Fibroblast of skin of right quadriceps (primary cell): ENCODE results near the gene PRKG2.
"Not testable (repeated sequence)": the region's sequence is repeated elsewhere in the genome, so short reads cannot be mapped to it uniquely, and the experiment has no call there.

ENCODE experiments used
- DNase-seq: peaks from one replicate; pipeline ENCODE4 v3.0.0-alpha.2; 2013

PRKG2 gene

DNA sequence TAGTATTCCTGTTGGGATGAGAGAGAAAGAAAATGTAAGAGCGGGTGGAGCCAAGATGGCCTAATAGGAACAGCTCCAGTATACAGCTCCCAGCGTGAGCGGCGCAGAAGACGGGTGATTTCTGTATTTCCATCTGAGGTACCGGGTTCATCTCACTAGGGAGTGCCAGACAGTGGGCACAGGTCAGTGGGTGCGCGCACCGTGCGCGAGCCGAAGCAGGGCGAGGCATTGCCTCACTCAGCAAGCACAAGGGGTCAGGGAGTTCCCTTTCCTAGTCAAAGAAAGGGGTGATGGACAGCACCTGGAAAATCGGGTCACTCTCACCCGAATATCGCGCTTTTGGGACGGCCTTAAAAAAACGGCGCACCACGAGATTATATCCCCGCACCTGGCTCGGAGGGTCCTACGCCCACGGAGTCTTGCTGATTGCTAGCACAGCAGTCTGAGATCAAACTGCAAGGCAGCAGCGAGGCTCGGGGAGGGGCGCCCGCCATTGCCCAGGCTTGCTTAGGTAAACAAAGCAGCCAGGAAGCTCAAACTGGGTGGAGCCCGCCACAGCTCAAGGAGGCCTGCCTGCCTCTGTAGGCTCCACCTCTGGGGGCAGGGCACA is 61.2 kb downstream of the PRKG2 start:
- not testable (repeated sequence) for DNase-seq

GRCh38 chr4:81152839-81153713 is 61.9 kb downstream of the PRKG2 start:
- DNase-seq, result no peak

GRCh38 chr4:81149976-81150375 is 65.0 kb downstream of the PRKG2 start:
- no peak for DNase-seq

DNA sequence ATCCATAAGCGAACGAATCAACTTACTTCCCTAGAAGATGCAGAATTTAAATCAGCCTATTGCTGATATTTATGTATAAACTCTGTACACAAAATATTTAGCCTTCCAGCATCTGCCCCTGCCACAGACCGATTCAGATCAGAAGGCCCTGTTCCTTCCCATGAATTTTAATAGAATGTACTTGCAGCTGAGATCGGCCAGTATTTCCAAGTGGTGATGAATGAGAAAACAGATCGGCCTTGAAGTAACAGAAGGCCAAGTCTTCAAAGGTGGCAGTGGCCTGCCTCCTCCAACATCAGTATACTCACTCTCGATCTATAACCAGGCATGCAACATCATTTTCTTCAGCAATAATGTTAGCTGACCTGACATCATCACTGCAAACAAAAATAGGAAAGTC is 66.4 kb downstream of the PRKG2 start:
- no peak for DNase-seq

- DNase-seq, result no peak
These were observed 68.6 kb downstream of the PRKG2 start for GRCh38 chr4:81146466-81146865.

GRCh38 chr4:81143183-81143582 is 71.8 kb downstream of the PRKG2 start:
- DNase-seq, result no peak

DNA sequence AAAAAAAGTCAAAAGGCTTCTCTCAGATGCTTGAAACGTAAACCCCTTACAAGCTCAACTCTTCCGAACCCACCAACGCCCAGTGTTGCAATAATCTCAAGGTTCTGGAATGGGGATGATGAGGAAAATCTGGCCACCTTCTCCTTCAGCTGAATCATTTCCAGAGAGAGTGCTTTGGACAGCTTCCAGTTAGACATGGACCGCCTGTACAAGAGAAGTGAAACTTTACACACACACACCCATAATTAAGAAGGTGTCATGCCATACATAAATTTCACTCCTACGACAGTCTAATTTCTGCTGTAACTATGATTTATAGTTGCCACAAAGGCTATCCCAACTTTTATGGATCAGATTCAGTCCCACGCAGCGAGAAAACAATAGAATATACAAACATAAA is 72.3 kb downstream of the PRKG2 start:
- peak; percentile 83 for DNase-seq

DNA sequence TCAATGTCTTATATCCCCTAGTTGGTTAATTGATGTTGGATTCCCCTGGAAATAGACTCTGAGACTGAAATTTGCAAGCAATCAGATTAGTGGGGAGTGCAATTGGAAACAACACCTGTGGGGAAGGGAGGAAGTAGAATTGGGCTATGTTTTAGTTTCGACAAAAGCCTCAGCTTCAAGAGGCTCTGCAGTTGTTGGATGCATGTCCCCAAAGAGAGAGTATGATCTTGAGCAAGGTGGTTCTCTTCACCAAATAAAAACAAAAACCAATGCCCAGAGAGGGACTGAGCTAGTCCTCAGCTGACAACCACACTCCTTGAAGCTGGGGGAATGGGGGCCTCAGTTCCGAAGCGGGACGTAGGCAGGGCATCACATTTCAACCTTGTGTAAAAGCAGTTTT is 77.1 kb downstream of the PRKG2 start:
- no peak for DNase-seq

DNA sequence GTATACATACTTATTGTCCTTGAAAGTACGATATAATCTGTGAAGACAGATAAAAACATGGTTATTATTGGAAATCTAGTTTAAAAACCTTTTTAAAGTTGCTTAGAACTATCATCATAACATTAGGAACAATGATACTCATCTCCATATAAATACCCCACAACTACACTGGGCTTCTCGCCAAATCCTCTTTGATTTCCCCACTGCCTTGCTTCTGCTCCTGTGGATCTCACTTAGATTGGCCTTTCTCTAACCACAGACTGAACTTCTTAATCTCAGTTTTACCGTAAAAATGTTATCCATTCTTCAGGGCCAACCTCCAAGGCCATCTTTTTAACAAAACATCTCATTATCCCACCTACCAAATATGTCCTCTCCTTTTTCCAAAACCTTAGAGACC is 77.6 kb downstream of the PRKG2 start:
- peak; percentile 55 for DNase-seq

- DNase-seq, result peak; percentile 90
These were observed 78.7 kb downstream of the PRKG2 start for GRCh38 chr4:81136161-81136905.

GRCh38 chr4:81135501-81135900 is 79.5 kb downstream of the PRKG2 start:
- peak; percentile 36 for DNase-seq

DNA sequence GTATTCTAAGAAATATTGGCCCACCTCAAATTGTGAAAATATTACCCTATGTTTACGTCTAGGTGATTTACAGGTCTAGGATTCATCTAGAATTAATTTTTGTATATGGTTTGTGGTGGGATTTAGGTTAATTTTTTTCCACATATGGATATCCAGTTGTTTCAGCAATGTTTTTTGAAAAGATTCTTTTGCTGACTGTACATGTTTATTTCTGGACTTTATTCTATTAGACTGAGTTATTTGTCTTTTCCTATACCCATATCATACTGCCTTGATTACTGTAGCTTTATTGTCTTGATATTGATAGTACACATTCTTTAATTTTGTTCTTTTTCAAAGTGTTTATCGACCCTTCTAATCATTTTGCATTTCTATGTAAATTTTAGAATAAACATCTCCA is 83.5 kb downstream of the PRKG2 start:
- no peak for DNase-seq

- DNase-seq, result no peak
These were observed 84.0 kb downstream of the PRKG2 start for GRCh38 chr4:81131066-81131465.

GRCh38 chr4:81130569-81130968 is 84.5 kb downstream of the PRKG2 start:
- no peak for DNase-seq

DNA sequence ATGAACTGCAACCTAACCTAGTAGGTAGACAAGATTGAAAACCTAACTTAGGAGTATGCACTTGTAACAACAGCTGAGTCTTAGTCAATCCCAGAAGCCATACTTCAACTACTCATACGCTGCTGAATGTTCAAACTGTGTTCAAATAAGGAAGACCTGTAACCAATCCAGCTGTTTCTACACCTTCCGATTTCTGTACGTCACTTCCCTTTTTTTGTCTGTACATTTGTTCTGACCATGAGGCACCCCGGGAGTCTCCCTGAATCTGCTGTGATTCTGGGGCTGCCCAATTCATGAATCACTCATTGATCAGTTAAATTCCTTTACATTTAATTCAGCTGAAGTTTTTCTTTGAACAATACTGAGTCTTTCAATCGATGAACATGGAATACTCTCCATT is 95.0 kb downstream of the PRKG2 start:
- DNase-seq, result no peak

DNA sequence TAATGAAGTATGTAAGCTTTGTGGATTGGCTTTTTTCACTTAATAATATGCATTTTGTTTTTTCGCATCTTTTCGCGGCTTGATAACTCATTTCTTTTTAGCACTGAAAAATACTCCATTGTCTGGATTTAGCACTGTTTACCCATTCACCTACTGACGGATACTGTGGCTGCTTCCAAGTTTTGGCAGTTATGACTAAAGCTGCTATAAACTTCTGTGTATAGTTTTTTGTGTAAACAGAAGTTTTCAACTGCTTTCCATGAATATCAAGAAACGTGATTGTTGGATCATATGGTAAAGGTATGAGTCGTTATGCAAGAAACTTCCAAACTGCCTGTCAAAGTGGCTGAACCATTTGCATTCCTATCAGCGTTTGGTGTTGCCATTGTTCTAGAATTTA is 96.9 kb downstream of the PRKG2 start:
- no peak for DNase-seq

DNA sequence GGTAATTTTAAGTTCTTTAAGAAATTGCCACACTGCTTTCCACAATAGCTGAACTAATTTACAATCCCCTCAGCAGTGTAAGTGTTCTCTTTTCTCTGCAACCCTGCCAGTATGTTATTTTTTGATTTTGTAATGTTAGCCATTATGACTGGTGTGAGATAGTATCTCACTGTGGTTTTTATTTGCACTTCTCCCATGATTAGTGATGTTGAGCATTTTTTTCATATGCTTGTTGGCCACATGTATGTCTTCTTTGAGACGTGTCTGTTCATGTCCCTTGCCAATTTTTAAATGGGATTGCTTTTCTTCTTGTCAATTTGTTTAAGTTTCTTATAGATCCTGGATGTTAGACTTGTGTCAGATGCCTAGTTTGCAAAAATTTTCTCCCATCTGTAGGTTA is 98.5 kb downstream of the PRKG2 start:
- DNase-seq, result peak; percentile 23

DNA sequence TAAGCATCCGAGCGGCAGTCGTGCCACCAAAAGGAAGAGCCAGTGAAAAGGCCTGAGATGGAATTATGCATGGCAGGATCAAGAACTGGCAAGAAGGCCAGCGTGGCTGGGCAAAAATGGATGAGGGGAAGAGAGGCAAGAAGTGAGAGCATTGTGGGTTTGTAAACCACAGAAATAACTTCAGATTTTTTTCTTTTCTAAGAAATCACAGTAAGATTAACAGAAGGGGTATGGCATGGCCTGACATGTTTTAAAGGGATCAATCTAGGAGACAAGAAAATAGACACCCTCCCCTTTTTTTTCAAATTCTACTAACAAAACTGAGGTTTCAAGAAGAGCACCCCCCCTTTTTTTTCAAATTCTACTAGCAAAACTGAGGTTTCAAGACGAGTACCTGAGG is 102.0 kb downstream of the PRKG2 start:
- DNase-seq, result no peak

GRCh38 chr4:81109356-81109755 is 105.7 kb downstream of the PRKG2 start:
- DNase-seq, result no peak

- no peak for DNase-seq
These were observed 108.9 kb downstream of the PRKG2 start for GRCh38 chr4:81106150-81106549.

GRCh38 chr4:81102107-81102506 is 112.9 kb downstream of the PRKG2 start:
- DNase-seq, result no peak

GRCh38 chr4:81096566-81096965 is 118.5 kb downstream of the PRKG2 start:
- DNase-seq, result peak; percentile 15

- DNase-seq, result no peak
These were observed 119.6 kb downstream of the PRKG2 start for GRCh38 chr4:81095389-81095788.
